Testis (tissue), 3 donors: ENCODE data around the gene SPATS2L. TPM values are rescaled to one million over a fixed set of nuclear protein-coding genes. Genes with fewer than 3 reads are reported as not detected.

Experiments
- DNase-seq: peaks from one replicate; pipeline ENCODE4 v3.0.0-alpha.2; 2019
- H3K27ac ChIP-seq, 2 donors: fragments of 200-600 bp; sonication (generic); one replicate each; pipeline ENCODE4 v1.5.1; 2019
- H3K27me3 ChIP-seq: fragments of 200-600 bp; sonication (generic); one replicate; pipeline ENCODE4 v1.5.1; 2019
- H3K36me3 ChIP-seq: fragments of 200-600 bp; sonication (generic); one replicate; pipeline ENCODE4 v1.5.1; 2017; ENCODE audit warnings: low read depth; ENCODE audit errors: missing control alignments
- H3K4me1 ChIP-seq: fragments of 200-600 bp; sonication (generic); one replicate; pipeline ENCODE4 v1.5.1; 2019
- H3K4me3 ChIP-seq, 2 donors: fragments of 200-600 bp; sonication (generic); one replicate each; pipeline ENCODE4 v1.5.1; 2017 to 2019
- H3K9me3 ChIP-seq: fragments of 200-600 bp; sonication (generic); one replicate; pipeline ENCODE4 v1.5.1; 2017
- CTCF ChIP-seq, 3 experiments: fragments of 450-650 bp in 2 of 3; fragments of 200-600 bp in 1 of 3; sonication (generic) in 1 of 3; IDR thresholded peaks; one replicate each; pipeline ENCODE4 v1.5.1; 2016 to 2019; ENCODE audit warnings: antibody characterized with exemption in 3 of 3, mild to moderate bottlenecking in 2 of 3, moderate library complexity in 1 of 3
- POLR2A ChIP-seq: fragments of 450-650 bp; IDR thresholded peaks from one replicate; pipeline ENCODE4 v1.6.1; 2017; ENCODE audit warnings: antibody characterized with exemption, mild to moderate bottlenecking, moderate library complexity
- WGBS, 2 donors: methylation state at CpG; one replicate each; pipeline ENCODE4 v1.1.5; 2018; 5-methylcytosine and 5-hydroxymethylcytosine counted together
- intact Hi-C: fragments of 100-400 bp; cut with DNase I; formaldehyde crosslinking; loops from one replicate; pipeline ENCODE4 v1.15.1; 2023; ENCODE audit warnings: low total_unique reads
- polyA plus RNA-seq: library from polyadenylated mRNA; stranded (reverse); fragments of 350-450 nt; fragmentation: Illumina TruSeq; extraction: RNeasy Lipid Tissue Mini Kit (QIAGEN cat#74804); gene quantifications from one replicate; pipeline ENCODE4 v1.2.3, GENCODE V29; 2014; ENCODE audit warnings: low read depth, low replicate concordance; ENCODE audit not compliant: insufficient read depth
- total RNA-seq, 2 donors: library from RNA; depleted of rRNA; stranded (reverse); fragments of >200 nt; gene quantifications; one replicate each; pipeline ENCODE4 v1.2.3, GENCODE V29; 2016

The SPATS2L gene
- total and polyA plus RNA-seq, 3 donors from 2014 or later, result 49.7 to 67.6 (median 52.9) TPM

GRCh38 chr2:200300065-200300464 is 6.4 kb upstream of the SPATS2L start:
- intact Hi-C loops, result loop anchor here (10.0 kb wide), 1 partner anchor 175 kb away; no protein-coding TSS in a partner anchor
- Histone ChIP-seq H3K4me1 (no peaks in the 10 kb centered on the region), H3K9me3 (no peaks in the 10 kb centered on the region), H3K27ac (no peak overlapping the region), H3K4me3 (no peak overlapping the region), H3K27me3 (no peaks in the 10 kb centered on the region), H3K36me3 (no peaks in the 10 kb centered on the region)
- no peak for TF ChIP-seq POLR2A
- no peak for TF ChIP-seq CTCF (IDR thresholded peaks at IDR 0.05)
- 83 to 92% methylated on average over 1 of the region's 1 CpG for WGBS, 2 donors
- DNase-seq, result no peak

DNA sequence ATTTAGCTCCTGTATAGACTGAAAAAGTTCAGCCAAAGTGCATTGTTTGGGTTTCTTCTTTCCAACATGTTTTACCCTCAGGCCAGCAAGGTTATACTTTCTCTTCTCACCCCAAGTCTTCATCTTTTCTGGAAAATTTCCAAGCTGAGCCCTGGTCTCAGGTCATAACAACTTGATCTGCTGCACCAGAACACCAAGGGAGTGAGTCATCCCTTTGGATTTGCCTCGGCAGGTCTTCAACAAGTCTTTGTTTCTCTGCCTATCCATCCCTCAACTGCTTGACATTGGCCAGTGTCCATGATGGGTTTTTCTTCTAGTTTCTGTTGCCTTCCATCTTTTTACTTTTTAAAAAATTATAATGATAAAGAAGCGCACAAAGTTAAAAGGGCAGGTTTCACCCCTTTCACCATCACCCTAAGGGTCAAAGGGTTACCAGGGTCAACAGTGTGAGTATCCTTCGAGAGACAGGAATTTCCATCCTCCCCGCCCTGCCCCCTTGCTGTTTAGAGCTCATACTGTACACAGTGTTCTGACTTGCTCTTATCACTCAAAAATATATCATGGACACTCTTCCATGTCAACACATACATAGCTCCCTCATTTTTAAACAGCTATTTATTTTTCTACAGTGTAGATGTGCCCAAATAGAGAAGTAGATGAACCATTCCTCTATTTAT is 5.7 kb upstream of the SPATS2L start:
- Histone ChIP-seq H3K27me3 (no peaks in the 10 kb centered on the region), H3K27ac (no peak overlapping the region), H3K4me3 (no peak overlapping the region), H3K9me3 (no peaks in the 10 kb centered on the region), H3K4me1 (no peaks in the 10 kb centered on the region), H3K36me3 (no peaks in the 10 kb centered on the region)
- WGBS, 2 donors, result 54 to 65% methylated on average over 4 of the region's 4 CpGs
- intact Hi-C loops, result loop anchor here (10.0 kb wide), 1 partner anchor 174 kb away; no protein-coding TSS in a partner anchor
- TF ChIP-seq CTCF (IDR thresholded peaks at IDR 0.05) (no peak), POLR2A (no peak)
- DNase-seq, result no peak

DNA sequence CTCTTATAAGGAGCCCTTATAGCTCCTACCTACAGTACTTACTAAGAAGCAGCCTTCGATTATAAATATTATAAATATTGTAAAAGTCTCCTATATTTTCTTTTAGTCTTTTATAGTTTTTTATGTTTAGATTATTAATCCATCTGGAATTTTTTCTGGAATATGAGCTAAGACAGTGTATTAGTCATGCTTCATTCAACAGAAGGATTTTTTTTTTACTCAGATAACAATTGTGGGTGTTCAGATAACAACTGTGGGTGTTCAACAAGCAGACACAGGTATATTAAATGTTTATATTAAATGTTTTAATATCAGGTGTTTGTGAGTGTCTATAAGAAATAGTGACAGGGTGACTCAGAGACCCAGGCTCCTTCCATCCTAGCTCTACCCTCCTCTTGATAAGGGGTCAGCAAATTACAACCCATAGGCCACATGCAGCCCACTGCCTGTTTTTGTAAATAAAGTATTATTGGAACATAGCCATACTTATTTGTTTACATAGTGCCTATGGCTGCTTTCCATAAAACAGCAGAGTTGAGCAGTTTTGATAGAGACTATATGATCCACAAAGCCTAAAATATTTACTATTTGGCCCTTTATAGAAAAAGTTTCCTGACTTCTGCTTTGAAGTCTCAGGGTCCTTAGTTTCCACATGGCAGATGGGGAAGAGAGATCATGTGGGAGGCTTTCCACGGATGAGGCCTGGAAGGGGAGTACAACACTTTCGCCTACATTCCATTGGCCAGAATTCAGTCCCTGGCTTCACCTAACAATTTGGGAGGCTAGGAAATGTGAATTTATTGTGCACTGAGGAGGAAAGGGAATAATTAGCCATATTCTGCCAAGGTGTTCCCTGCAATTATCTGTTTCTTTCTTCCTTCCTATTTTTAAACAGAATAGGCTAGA is 4.3 kb upstream of the SPATS2L start:
- intact Hi-C loops, result loop anchor here (10.0 kb wide), 1 partner anchor 173 kb away; no protein-coding TSS in a partner anchor
- 79 to 86% methylated on average over 3 of the region's 3 CpGs for WGBS, 2 donors
- no peak for DNase-seq
- TF ChIP-seq POLR2A (no peak), CTCF (IDR thresholded peaks at IDR 0.05) (no peak)
- H3K36me3 ChIP-seq, result no peaks in the 10 kb centered on the region
- no peak overlapping the region for H3K4me3 ChIP-seq
- no peaks in the 10 kb centered on the region for H3K27me3 ChIP-seq
- H3K9me3 ChIP-seq, result no peaks in the 10 kb centered on the region
- H3K27ac ChIP-seq, result no peak overlapping the region
- no peaks in the 10 kb centered on the region for H3K4me1 ChIP-seq

DNA sequence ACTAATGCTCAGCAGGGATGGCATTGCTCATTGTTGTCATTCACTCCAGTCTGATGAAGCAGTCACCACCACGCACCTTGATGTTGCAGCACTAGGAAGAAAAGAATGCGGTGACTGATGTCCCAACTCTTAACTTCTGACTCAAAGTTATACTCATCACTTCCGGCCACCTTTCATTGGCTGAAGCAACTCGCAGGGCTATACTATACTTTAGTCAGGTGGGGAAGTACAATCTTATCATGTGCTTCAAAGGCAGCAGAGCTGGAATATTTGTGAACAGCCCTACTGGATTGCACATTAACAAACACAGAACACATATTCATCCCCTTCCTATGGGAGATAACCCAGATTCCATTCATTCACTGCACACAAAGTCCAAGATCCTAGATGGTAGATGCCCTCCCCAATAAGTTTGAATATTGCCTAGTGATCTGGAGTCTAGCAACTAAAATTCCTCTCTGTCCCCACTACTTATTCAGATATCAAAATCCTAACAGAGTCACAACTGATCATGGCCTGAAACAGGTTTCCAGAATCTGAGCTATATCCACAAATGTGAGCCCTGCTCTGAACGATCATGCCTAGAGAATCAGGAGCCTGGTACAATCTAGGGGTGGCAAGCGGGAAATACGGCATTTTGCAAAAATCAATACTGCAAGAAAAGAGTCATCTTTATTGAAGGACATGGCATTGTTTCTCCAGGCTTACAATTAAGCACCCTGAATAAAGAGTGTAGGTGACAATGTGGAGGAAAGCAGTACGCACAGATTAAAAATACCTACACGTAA is 3.4 kb upstream of the SPATS2L start:
- DNase-seq, result no peak
- Histone ChIP-seq H3K36me3 (no peaks in the 10 kb centered on the region), H3K27ac (no peak overlapping the region), H3K4me3 (no peak overlapping the region), H3K4me1 (no peaks in the 10 kb centered on the region), H3K9me3 (no peaks in the 10 kb centered on the region), H3K27me3 (no peaks in the 10 kb centered on the region)
- 84 to 96% methylated on average over 9 of the region's 9 CpGs for WGBS, 2 donors
- intact Hi-C loops, result loop anchor here (10.0 kb wide), 1 partner anchor 172 kb away; no protein-coding TSS in a partner anchor
- TF ChIP-seq POLR2A (no peak), CTCF (IDR thresholded peaks at IDR 0.05) (no peak)
